ENCODE measurements around the gene NMB. TPM values are rescaled to one million over a fixed set of nuclear protein-coding genes. Genes with fewer than 3 reads are reported as not detected.
A peak's percentile ranks its signal among the peaks of the same experiment; 100 is the strongest.
"Not testable (repeated sequence)": the region's sequence is repeated elsewhere in the genome, so short reads cannot be mapped to it uniquely, and the experiment has no call there.

NMB gene
- total RNA-seq, 1 experiment from 2014 or later = 3.4 TPM

DNA sequence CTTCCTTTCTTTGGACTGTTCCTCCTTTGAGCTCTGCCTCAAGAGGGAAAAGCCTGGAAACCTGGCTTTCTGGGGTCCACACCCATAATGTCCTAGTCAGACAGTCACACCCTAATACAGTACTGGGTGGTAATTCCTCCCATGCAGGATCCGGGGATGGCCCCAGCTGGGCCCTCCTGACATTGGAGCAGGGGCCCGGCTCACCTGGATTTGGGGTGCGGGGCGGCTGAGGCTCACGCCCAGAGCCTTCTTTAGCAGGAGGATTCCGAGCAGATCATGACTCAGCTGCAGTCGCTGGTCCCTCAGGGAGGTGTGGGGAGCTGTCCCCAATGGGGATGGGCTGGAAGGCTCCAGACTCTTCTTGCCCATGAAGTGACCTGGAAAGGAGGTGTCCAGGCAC, 1.0 kb downstream of the NMB start:
- no peak for DNase-seq (ENCODE audit: low read depth)

DNA sequence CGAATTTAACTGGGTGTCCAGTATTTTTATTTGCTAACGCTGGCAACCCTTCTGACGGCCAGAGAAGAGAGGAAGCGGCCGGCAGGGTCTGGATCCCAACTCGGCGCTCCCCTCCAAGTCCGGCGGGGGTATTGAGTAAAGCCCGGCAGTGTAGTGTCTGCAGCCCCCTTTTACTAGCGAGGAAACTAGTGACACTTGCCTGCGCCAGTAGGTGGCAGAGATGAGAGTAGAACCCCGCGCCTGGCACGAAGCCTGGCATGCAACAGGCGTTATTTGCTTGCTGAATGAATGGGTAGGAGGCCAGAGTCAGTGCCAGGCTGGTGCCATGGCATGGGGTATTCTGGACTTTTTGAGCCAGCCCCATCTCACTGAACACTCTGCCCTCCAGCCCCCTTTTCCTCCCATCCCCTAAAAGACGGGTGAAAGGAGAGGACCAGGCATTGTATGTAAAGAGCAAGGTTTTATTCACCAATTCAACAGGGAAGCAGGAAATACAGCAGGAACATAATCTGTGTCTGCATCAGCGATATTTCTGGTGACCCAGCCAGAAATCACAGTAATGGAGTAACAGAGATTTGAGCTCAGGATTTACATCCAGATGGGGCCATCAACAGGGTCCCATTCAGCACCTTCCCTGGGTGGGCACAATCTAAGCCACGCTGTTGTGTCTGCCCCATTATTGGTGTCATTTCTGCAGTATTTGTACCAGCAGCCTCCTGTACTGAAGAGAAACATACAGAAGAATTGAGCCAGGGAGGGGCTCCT, 3.1 kb downstream of the NMB start:
- peak; percentile 81 for DNase-seq (ENCODE audit: low read depth)

DNA sequence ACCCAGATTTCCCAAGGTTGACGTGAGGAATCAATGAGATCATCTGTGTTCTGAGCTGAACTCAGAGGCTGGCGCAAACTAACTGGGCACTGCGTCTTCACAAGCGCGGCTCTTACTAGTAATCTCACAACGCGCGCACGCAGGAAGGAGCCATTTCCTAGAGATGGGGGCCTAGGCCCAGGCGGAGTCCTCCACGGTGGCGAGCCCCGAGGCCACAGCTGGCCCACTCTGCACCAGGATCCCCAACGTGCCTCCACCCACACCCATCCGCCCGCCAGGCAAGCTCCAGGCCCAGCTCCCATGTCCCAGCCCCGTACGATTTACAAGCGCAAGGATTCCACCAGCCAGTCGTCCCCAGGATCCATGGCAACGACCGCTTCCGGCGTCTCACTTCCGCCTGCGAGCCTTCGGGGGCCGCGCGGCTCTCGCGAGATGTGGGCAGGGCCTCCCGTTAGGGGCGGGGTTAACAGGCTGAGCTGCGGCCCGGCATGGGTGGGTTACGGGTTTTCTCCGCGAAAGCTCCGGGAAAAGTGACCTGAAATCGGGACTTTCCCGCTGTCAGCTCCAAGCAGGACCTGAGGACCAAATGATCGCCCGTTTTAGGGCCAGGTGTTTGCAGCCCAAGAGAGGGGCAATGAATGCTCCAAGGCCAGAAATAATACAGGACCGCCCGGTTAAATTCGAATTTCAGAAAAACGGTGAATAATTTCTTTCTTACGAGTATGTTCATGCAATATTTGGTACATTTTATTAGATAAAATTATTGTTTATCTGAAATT, 3.9 kb downstream of the NMB start, which contains the start of gene WDR73:
WDR73 (minus strand) TSS at position 374 of the 779 bp plus-strand sequence; CDS start at position 365, 9 bp downstream.
- peak; percentile 92 for DNase-seq (ENCODE audit: low read depth)

DNA sequence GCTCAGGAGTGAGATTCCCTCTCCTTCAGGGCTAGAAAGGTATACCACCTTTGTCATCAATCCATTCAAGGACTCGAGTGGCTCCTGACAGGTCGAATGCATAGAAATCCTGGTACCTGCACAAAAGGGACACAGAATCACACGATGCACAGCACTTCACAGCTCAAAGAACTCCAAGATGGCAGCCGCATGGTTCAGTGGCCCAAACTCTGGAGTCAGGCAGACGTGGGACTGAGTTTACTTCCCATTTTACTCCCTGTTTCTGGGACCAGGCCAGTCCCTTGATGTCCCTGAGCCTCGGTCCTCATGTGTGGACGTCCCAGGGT, 4.5 kb downstream of the NMB start:
- DNase-seq (ENCODE audit: low read depth) = no peak

DNA sequence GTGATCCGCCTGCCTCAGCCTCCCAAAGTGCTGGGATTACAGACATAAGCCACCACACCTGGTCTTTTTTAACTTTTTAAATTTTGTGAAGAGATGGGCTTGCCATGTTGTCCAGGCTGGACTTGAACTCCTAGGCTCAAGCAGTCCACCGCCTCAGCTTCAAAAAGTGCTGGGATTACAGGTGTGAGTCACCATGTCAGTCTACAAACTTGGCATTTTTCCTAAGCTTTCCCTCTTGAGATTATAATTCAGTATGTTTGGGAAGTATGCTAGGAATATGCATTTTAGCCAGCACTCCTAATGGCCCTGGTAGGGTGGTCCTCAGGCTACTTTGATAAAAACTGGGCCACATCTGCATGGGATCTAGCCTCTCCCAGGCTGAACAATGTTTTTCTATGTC, 8.3 kb downstream of the NMB start:
- DNase-seq (ENCODE audit: low read depth) = peak; percentile 57

DNA sequence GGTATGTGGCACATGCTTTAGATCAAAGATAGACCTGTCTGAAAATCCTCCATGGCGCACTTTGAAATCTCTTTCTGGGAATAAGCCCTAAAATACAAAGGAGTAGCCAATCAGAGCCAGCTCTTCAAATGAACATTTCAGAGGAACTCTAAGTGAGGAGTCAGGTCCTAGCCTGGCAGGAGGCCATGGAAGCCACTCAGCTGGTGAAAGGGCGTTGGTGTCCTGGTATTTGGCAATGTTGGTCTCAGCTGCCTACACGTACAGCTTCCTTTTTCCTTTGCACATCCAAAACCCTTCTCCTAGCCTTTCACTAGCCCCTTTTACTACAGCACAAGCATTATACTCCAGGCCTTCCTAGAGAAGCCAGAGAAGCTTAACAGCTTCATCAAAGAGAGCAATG, 9.5 kb downstream of the NMB start:
- DNase-seq (ENCODE audit: low read depth) = no peak

DNA sequence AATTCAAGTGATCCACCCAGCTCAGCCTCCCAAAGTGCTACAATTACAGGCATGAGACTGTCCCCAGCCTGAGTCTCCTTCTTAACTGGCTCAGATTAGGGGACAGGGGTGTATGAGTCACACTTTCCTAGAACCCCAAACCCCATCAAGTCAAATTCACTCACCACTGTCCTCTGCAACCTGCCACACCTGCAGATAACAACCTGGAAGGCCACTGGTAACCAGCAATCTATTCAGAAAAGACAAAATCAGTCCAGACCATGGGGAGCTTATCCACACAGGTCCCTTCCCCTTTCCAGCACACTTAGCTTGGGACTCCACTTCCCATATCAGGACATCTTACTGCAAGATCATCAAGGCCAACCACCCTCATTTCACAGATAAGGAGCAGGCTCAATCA, 10.3 kb downstream of the NMB start:
- DNase-seq (ENCODE audit: low read depth) = no peak

DNA sequence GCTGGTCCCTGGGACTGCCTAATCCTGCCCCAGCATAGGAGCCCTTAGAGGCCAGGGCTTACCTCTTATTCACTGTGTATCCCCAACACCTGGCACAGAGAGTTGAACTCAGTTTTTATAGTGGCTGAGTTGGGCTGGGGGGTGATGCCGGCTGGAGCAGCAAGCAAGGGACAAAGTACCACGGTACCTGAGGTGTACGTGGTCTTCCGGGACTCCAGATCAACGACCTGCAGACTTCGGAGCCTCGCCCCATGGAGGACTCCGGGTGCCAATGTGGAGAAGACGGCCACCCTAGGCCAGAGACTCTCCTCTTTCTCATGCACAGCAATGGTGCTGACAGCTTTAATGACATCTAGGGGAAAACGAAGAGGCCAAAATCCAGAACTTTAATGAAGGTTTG, 12.0 kb downstream of the NMB start:
- no peak for DNase-seq (ENCODE audit: low read depth)

DNA sequence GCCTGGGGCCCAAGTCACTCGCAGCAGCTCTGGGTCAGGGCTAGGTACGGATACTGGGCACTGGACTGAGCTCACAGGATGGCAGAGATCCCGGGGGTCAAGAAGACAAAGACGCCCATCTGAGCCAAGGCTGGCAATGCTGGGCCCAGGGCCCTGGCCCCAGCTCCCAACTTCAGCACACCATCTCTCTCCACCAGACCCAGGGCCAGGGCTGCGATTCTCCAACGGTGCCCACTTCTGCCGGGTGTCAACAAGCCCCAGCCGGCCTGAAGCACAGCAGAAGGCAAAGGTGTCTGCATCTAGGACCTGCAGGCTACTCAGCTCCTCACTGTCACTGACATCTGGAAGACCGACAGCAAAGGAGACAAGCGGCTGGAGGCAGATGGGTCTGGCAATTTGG, 12.5 kb downstream of the NMB start:
- DNase-seq (ENCODE audit: low read depth) = no peak

DNA sequence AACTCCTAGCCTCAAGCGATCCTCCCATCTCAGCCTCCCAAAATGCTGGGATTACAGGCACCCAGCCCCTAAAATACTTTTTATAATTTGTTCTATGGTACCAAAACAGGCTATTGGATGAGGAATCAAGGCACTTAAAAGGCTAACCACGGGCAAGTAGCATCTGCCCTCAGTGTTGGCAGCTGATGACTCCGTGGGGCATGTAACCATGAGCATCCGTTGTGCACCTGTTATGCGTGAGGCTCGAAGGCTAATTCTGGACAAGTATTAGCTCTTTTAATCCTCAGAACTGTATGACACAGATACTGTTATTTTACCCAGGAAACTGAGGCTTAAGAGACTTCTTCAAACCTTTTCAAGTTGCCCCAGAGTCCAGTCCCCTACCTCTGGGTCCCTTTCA, 14.2 kb downstream of the NMB start:
- no peak for DNase-seq (ENCODE audit: low read depth)

DNA sequence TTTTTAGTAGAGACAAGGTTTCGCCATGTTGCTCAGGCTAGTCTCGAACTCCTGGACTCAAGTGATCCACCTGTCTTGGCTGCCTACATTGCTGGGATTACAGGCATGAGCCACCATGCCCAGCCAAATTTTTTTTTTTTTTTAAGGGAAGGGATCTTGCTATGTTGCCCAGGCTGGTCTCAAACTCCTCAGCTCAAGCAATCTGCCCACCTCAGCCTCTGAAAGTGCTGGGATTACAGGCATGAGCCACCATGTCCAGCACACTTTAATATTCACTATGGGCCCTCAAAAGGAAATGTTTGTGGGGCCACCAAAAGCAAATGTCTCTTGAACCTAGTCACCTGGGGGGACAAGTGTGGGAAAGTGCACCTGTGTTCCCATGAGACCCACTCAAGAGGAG, 15.4 kb downstream of the NMB start:
- DNase-seq (ENCODE audit: low read depth) = not testable (repeated sequence)

DNA sequence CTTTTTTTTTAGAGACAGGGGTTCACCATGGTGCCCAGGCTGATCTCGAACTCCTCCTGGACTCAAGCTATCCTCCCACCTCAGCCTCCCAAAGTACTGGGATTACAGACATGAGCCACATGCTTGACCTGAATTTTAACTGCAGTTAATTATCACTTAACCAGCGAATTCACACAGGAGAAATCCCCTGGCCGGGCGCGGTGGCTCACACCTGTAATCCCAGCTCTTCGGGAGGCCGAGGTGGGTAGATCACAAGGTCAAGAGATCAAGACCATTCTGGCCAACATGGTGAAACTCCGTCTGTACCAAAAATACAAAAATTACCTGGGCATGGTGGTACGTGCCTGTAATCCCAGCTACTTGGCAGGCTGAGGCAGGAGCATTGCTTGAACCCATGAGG, 16.1 kb downstream of the NMB start:
- DNase-seq (ENCODE audit: low read depth) = not testable (repeated sequence)

DNA sequence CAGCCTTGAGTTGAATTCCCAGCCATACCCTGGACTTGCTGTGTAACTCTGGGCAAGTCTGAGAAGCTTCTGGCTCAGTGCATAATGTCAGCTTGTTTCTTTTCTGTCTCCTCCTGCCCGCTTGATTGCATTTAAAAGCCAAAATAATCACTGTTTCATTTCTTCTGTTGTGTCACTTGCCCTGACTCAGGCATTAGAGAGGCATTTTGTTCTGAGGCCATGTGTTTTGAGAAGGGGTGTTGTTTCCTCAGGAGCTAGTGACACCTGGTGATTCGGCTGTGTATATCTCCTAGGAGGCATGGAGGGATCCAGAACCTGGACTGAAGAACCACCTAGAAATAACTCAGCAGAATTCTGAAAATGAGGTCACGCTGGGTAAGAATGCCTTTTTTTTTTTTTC, 19.9 kb downstream of the NMB start:
- peak; percentile 49 for DNase-seq (ENCODE audit: low read depth)

DNA sequence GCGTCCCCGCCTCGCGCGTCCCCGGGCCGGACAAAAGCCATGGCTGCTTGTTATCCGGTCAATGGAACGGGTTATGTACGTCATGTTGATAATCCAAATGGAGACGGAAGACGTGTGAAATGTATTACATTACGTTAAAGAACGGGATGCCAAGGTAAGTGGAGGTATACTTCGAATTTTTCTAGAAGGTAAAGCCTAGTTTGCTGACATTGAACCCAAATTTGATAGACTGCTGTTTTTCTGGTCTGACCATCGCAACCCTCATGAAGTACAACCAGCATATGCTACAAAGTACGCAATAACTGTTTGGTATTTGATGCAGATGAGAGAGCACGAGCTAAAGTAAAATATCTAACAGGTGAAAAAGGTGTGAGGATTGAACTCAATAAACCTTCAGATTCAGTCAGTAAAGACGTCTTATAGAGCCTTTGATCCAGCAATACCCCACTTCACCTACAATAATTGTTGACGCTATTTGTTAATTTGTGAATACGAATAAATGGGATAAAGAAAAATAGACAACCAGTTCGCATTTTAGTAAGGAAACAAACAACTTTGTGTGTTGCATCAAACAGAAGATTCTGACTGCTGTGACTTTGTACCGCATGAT, 23.7 kb downstream of the NMB start:
- DNase-seq (ENCODE audit: low read depth) = no peak

DNA sequence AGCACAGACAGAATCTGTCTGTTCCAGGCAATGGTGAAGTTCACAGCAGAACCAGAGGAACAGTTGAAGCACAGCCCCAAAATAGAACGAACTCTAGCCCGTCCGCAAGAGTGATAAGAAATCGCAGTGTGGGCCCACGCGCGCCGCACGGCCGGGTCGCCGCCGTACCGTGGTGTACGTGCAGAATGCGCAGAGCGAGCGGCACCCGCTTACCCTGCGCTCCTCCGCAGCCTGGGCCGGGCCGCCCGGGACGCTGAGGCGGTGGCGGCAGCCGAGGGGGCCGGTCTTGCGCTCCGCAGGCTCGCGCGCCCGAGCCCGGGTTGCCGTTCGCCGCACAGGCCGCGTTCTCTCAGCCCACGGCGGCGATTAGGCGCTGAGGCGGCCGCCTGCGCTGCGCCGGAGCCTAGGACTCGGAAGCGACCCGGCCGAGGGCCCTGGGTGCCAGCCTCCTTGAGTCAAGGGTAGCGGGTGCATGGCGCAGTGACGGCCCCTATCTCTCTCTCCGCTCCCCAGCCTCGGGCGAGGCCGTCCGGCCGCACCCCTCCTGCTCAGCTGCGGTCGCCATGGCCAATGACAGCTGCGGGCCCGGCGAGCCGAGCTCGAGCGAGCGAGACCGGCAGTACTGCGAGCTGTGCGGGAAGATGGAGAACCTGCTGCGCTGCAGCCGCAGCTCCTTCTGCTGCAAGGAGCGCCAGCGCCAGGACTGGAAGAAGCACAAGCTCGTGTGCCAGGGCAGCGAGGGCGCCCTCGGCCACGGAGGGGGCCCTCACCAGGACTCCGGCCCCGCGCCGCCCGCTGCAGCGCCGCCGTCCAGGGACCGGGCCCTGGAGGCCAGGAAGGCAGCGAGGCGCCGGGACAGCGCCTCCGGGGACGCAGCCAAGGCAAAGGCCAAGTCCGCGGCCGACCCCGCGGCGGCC, 24.4 kb downstream of the NMB start:
- peak; percentile 67 for DNase-seq (ENCODE audit: low read depth)

DNA sequence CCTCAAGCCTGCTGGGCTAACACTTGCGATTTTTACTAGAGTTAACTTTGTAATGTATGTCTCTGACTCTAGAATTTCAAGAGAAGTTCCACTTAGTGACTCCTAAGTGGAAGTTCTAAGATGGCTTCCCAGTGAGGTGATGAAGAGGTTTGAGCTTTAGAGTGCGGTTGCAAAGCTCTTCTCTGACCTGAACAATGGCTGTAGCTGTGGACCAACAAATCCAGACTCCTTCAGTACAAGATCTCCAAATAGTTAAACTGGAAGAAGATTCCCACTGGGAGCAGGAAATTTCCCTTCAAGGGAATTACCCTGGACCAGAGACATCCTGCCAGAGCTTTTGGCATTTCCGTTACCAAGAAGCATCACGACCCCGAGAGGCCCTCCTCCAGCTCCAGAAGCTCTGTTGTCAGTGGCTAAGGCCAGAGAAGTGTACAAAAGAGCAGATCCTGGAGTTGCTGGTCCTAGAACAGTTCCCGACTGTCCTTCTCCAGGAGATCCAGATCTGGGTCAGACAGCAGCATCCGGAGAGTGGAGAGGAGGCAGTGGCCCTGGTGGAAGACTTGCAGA, 26.2 kb downstream of the NMB start:
- peak; percentile 12 for DNase-seq (ENCODE audit: low read depth)

DNA sequence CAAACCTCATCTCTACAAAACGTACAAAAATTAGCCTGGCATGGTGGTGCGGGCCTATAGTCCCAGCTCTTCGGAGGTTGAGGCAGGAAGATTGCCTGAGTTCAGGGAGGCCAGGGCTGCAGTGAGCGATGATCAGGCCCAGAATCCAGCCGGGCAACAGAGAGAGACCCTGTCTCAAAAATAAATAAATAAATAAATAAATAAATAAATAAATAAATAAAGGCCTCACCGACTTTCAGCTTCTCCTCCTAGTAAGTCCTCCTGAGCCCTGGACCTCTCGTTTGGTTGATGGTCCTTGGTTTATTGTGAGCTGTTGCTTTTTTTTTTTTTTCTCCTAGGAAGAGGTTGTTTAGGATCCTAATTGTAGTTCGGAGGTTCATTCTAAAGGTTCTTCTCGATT, 29.0 kb downstream of the NMB start:
- DNase-seq (ENCODE audit: low read depth) = no peak

DNA sequence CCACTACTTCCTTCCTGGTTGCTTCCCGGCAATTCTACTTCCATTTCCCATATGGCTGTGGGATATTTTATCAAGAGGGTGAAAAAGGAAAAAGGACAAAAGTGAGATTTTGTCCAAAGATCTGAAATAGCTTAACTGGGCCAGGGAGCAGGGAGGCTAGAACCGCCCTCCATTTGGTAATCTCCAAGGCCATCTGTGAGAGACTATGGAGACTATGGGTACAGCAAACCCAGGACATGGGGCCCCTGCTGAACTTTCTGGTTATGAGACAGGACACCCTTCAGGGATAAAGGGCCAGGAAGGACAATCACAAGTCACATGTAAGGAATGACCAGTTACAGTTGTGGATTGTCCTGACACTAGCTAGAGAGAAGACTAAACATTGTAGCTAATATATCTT, 32.9 kb downstream of the NMB start:
- no peak for DNase-seq (ENCODE audit: low read depth)

DNA sequence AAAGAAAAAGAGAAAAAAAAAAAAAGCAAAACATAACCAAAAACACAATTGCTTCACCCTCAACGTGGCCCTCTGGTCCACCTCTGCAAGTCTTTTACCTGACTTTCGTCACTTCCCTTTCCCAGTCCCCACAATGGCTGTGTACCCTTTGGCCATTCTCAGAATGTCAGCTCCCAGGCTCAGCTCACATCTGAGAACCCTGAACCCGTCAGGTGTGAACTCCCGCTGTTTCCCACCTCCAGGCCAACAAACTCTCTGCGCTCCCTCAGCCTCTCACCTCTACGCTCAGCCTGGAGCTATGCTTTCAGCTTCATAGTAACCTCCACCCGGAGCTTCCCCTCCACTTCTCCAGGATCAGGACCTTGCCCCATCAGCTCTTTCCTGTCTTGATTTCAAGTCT, 33.6 kb downstream of the NMB start:
- no peak for DNase-seq (ENCODE audit: low read depth)

DNA sequence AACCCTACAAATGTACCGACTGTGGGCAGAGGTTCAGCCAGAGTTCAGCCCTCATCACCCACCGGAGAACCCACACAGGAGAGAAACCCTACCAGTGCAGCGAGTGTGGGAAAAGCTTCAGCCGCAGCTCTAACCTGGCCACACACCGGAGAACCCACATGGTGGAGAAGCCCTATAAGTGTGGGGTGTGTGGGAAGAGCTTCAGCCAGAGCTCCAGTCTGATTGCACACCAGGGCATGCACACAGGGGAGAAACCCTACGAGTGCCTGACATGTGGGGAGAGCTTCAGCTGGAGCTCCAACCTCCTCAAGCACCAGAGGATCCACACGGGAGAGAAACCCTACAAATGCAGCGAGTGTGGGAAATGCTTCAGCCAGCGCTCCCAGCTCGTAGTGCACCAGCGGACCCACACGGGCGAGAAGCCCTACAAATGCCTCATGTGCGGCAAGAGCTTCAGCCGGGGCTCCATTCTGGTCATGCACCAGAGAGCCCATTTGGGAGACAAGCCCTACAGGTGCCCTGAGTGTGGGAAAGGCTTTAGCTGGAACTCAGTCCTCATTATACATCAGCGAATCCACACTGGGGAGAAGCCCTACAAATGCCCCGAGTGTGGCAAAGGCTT, 36.5 kb downstream of the NMB start:
- DNase-seq (ENCODE audit: low read depth) = no peak

DNA sequence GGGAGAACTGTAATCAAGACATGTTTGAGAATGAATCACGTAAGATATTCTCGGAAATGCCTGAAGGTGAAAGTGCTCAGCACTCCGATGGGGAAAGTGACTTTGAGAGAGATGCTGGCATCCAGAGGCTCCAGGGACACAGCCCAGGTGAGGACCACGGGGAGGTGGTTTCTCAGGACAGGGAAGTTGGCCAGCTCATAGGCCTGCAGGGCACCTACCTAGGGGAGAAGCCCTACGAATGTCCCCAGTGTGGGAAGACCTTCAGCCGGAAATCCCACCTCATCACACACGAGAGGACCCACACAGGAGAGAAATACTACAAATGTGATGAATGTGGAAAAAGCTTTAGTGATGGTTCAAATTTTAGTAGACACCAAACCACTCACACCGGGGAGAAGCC, 37.4 kb downstream of the NMB start:
- DNase-seq (ENCODE audit: low read depth) = no peak
